Keratinocyte (primary cell): ENCODE results near the gene ALG2. TPM values are rescaled to one million over a fixed set of nuclear protein-coding genes. Genes with fewer than 3 reads are reported as not detected.

Experiments
- DNase-seq: peaks from one replicate; pipeline ENCODE4 v3.0.0-alpha.2; 2011; ENCODE audit warnings: low read depth, missing footprints, low spot score
- FAIRE-seq: peaks from 2 replicates; lab custom pipeline; 2011; peaks lifted over from hg19 to GRCh38; lab: Jason Lieb, UNC
- H2AFZ ChIP-seq: 2 replicates; pipeline ENCODE4 v1.6.0; 2012; ENCODE audit warnings: low read length, control low read depth, inconsistent platforms; ENCODE audit not compliant: control insufficient read depth
- H3K27ac ChIP-seq: 2 replicates; pipeline ENCODE4 v1.5.1; 2011; ENCODE audit warnings: low read length; ENCODE audit not compliant: control insufficient read depth, insufficient read depth
- H3K27me3 ChIP-seq: 3 replicates; pipeline ENCODE4 v1.6.0; 2011; ENCODE audit warnings: low read length; ENCODE audit not compliant: control insufficient read depth, insufficient read depth; ENCODE audit errors: extremely low read depth
- H3K36me3 ChIP-seq, 2 experiments: 2 replicates in 1 of 2; 3 replicates in 1 of 2; pipeline ENCODE4 v1.5.1; 2011; ENCODE audit warnings: low read length in 2 of 2, mild to moderate bottlenecking in 1 of 2; ENCODE audit not compliant: control insufficient read depth in 2 of 2, insufficient read depth in 2 of 2; ENCODE audit errors: extremely low read depth in 1 of 2
- H3K4me1 ChIP-seq: 3 replicates; pipeline ENCODE4 v1.5.1; 2011; ENCODE audit warnings: low read length; ENCODE audit not compliant: control insufficient read depth, insufficient read depth; ENCODE audit errors: extremely low read depth
- H3K4me2 ChIP-seq: 3 replicates; pipeline ENCODE4 v1.6.0; 2011; ENCODE audit warnings: low read depth, low read length; ENCODE audit not compliant: control insufficient read depth, insufficient read depth; ENCODE audit errors: extremely low read depth
- H3K4me3 ChIP-seq, 3 experiments: fragments of 200-600 bp in 1 of 3; sonication (generic) in 1 of 3; 2 replicates in 2 of 3; 3 replicates in 1 of 3; pipeline ENCODE4 v1.5.1; 2011 to 2016; ENCODE audit warnings: low read length in 3 of 3, mild to moderate bottlenecking in 3 of 3, control low read depth in 2 of 3, inconsistent platforms in 1 of 3, low read depth in 1 of 3, mixed read lengths in 1 of 3, mixed run types in 1 of 3, moderate library complexity in 1 of 3; ENCODE audit not compliant: control insufficient read depth in 2 of 3, insufficient read depth in 2 of 3; ENCODE audit errors: extremely low read depth in 1 of 3
- H3K79me2 ChIP-seq: 2 replicates; pipeline ENCODE4 v1.6.0; 2012; ENCODE audit warnings: low read length; ENCODE audit not compliant: control insufficient read depth, insufficient read depth
- H3K9ac ChIP-seq: 3 replicates; pipeline ENCODE4 v1.6.0; 2011; ENCODE audit warnings: low read length; ENCODE audit not compliant: control insufficient read depth, insufficient read depth; ENCODE audit errors: extremely low read depth
- H3K9me1 ChIP-seq: 3 replicates; pipeline ENCODE4 v1.6.0; 2011; ENCODE audit warnings: low read length; ENCODE audit not compliant: control insufficient read depth, insufficient read depth; ENCODE audit errors: extremely low read depth
- H3K9me3 ChIP-seq: 2 replicates; pipeline ENCODE4 v1.5.1; 2012; ENCODE audit warnings: low read depth, low read length; ENCODE audit not compliant: control insufficient read depth
- H4K20me1 ChIP-seq: 3 replicates; pipeline ENCODE4 v1.6.0; 2011; ENCODE audit warnings: low read length; ENCODE audit not compliant: control insufficient read depth, insufficient read depth; ENCODE audit errors: extremely low read depth
- CTCF ChIP-seq, 3 experiments: IDR thresholded peaks in 1 of 3; conservative IDR thresholded peaks in 1 of 3; optimal IDR thresholded peaks in 1 of 3; 2 replicates in 2 of 3; 3 replicates in 1 of 3; pipeline versions ENCODE3 to v1.5.1; 2011; ENCODE audit warnings: low read length in 3 of 3, mild to moderate bottlenecking in 3 of 3, moderate library complexity in 2 of 3, control low read depth in 1 of 3, inconsistent platforms in 1 of 3; ENCODE audit not compliant: insufficient read depth in 2 of 3; ENCODE audit errors: extremely low read depth in 1 of 3
- EZH2 ChIP-seq: IDR thresholded peaks from one replicate; pipeline ENCODE4 v1.6.1; 2012; ENCODE audit warnings: inconsistent platforms, mild to moderate bottlenecking, low read length, moderate library complexity
- dilution Hi-C: fragments of 300-500 bp; cut with MboI; formaldehyde crosslinking; loops from one replicate; pipeline ENCODE4 v1.7.0; 2020; ENCODE audit warnings: low sequenced_read_pairs; ENCODE audit not compliant: extremely low pct_ligation_motif_present
- polyA plus RNA-seq, 5 experiments: library from polyadenylated mRNA; depleted of rRNA in 3 of 5; stranded (reverse) in 3 of 5; stranded (forward) in 1 of 5; unstranded in 1 of 5; fragments of >200 nt; gene quantifications; 1 replicate in 1 of 5; 2 replicates in 3 of 5; 3 replicates in 1 of 5; pipeline versions ENCODE4 v1.2.1 to v1.2.3, GENCODE V29; 2011 to 2012; ENCODE audit warnings: missing spikeins in 2 of 5, low read depth in 1 of 5, low replicate concordance in 1 of 5

ALG2 gene
- polyA plus RNA-seq, 1 donor (not counting 4 experiments of a cell fraction or from before 2014, with no cell fraction given): 57.1 TPM

- TF ChIP-seq CTCF (optimal IDR thresholded peaks at IDR 0.05 in 1 of 3, IDR thresholded peaks at IDR 0.05 in 1 of 3, conservative IDR thresholded peaks at IDR 0.05 in 1 of 3; ENCODE audit: extremely low read depth in 1 of 3, insufficient read depth in 2 of 3, low read length in 3 of 3): no peak
- no peak for TF ChIP-seq EZH2
- no peak for DNase-seq
- H4K20me1 ChIP-seq: no peaks in the 10 kb centered on the region
- no peak overlapping the region for H3K4me2 ChIP-seq
- H3K27me3 ChIP-seq: peaks cover 10% of the 10 kb centered on the region
- no peak overlapping the region for H3K9ac ChIP-seq
- H3K4me1 ChIP-seq: no peaks in the 10 kb centered on the region
- H3K27ac ChIP-seq: no peak overlapping the region
- H3K9me3 ChIP-seq: no peaks in the 10 kb centered on the region
- no peak overlapping the region for H3K4me3 ChIP-seq
- dilution Hi-C loops: no loop called here
- no peaks in the 10 kb centered on the region for H3K36me3 ChIP-seq
- H3K9me1 ChIP-seq: no peaks in the 10 kb centered on the region
- H2AFZ ChIP-seq: no peak overlapping the region
- H3K79me2 ChIP-seq: no peaks in the 10 kb centered on the region
- FAIRE-seq: no peak
Observed at GRCh38 chr9:99201603-99202002, 20.1 kb downstream of the ALG2 start.

DNA sequence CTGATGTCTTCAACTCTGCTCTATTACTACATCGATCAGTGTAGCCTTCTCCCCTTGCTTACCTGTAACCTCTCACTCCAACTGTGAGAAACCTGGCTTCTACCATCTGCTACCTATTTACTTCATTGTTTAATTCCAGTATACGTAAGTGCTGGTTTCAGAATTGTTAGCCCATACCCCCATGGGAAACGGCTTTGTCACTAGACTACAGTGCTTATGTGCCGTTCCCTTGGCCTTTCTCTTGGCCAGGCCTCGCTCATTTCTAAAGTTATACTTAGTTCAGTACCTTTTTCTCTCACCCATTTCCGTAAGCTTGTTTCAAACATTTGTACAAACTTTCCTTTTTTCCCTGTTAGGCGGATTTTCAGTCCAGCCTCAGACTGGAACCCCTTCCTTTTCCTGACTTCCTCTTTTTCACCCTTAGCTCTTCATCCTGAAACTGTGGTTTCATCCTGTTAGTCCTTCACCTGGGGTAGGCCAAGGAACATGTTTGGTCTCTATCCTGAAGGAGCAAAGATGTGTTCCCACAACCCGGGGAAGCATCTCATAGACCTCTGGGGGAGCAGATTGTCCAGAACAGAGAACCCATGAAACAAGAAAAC is 21.7 kb downstream of the ALG2 start:
- H3K27ac ChIP-seq: no peak overlapping the region
- H3K79me2 ChIP-seq: no peaks in the 10 kb centered on the region
- H4K20me1 ChIP-seq: no peaks in the 10 kb centered on the region
- no peaks in the 10 kb centered on the region for H3K36me3 ChIP-seq
- no peaks in the 10 kb centered on the region for H3K4me1 ChIP-seq
- peaks cover 10% of the 10 kb centered on the region for H3K27me3 ChIP-seq
- no peak overlapping the region for H3K4me2 ChIP-seq
- H3K9me1 ChIP-seq: no peaks in the 10 kb centered on the region
- no peak overlapping the region for H3K9ac ChIP-seq
- H3K9me3 ChIP-seq: no peaks in the 10 kb centered on the region
- DNase-seq (no peak), FAIRE-seq (no peak)
- no peak overlapping the region for H2AFZ ChIP-seq
- TF ChIP-seq EZH2 (no peak), CTCF (optimal IDR thresholded peaks at IDR 0.05 in 1 of 3, IDR thresholded peaks at IDR 0.05 in 1 of 3, conservative IDR thresholded peaks at IDR 0.05 in 1 of 3; ENCODE audit: extremely low read depth in 1 of 3, insufficient read depth in 2 of 3, low read length in 3 of 3) (no peak)
- no peak overlapping the region for H3K4me3 ChIP-seq
- dilution Hi-C loops: no loop called here
